Fibroblast of the conjunctiva (primary cell): ENCODE data around the gene ZNF613.
"Not testable (repeated sequence)": the region's sequence is repeated elsewhere in the genome, so short reads cannot be mapped to it uniquely, and the experiment has no call there.

Experiments
- DNase-seq: peaks from one replicate; pipeline ENCODE4 v3.0.0-alpha.2; 2010; ENCODE audit warnings: low read depth

The ZNF613 gene

DNA sequence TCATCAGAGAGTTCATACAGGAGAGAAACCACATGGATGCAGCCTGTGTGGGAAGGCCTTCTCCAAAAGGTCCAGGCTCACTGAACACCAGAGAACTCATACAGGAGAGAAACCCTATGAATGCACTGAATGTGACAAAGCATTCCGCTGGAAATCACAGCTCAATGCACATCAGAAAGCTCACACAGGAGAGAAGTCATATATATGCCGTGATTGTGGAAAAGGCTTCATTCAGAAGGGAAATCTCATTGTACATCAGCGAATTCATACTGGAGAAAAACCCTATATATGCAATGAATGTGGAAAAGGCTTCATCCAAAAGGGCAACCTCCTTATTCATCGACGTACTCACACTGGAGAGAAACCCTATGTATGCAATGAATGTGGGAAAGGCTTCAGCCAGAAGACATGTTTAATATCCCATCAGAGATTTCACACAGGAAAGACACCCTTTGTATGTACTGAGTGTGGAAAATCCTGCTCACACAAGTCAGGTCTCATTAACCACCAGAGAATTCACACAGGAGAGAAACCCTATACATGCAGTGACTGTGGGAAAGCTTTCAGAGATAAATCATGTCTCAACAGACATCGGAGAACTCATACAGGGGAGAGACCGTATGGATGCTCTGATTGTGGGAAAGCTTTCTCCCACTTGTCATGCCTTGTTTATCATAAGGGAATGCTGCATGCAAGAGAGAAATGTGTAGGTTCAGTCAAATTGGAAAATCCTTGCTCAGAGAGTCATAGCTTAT lies 17.7 kb downstream of the ZNF613 start:
- no peak for DNase-seq

DNA sequence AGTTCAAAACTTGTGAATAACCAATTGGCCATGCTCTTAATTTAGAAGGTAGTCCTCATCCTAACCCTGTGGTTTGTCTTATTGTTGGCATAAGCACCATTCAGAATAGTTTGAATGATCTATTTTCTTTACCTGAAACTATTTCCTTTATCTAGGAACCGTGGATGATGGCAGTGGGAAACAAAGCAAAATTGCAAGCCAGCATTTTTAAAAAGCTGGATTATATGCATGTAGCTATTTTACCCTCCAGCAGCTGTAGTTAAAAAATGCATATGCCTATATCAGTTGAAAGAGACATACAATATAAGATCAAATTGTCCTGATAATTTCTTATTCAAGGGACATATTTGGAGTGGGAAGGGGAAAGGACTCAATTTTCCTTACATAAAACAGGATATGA lies 19.3 kb downstream of the ZNF613 start:
- no peak for DNase-seq

DNA sequence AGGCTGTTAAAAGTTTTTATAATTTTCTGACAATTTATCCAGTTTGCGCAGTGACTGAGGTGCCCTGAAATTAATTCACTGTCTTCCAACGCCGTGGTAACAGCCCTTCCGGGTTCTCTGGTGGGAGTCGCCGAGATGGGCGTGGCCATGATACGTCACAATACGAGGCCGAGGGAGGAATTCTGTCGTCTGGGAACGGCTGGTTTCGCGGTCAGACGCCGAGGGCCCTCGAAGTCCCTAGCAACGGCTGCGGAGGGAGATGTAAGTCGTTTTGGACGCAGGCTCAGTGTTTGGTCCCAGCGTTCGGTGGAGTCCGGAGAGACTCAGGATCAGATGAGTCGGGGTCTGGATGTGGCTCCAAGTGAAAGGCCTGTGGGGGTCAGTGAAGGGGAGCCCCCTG lies 21.7 kb downstream of the ZNF613 start:
- peak; percentile 21 for DNase-seq

DNA sequence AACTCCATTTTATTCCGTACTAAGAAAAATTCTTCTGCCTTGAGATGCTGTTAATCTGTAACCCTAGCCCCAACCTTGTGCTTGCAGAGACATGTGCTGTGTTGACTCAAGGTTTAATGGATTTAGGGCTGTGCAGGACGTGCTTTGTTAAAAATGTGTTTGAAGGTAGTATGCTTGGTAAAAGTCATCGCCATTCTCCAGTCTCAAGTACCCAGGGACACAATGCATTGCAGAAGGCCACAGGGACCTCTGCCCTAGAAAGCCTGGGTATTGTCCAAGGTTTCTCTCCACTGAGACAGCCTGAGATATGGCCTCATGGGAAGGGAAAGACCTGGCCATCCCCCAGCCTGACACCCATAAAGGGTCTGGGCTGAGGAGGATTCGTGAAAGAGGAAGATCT lies 30.6 kb downstream of the ZNF613 start:
- DNase-seq = not testable (repeated sequence)

DNA sequence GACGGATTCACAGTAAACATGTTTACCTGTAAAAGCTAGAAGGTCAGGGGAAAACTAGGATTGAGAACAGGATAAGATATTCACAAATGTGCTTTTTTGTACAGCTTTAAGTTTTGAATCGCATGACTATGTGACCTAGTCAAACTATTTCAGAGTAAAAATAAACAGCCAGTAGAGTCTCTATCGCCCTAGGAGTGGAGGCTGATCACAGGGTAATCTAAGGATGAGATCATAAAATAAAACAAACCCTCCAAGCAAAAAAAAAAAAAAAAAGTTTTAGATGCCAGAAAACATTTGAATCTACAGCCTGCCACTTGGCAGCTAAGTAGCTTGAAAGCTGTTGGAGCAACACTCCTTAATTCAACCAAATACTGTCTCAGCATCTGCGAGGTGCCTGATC lies 32.5 kb downstream of the ZNF613 start:
- no peak for DNase-seq

DNA sequence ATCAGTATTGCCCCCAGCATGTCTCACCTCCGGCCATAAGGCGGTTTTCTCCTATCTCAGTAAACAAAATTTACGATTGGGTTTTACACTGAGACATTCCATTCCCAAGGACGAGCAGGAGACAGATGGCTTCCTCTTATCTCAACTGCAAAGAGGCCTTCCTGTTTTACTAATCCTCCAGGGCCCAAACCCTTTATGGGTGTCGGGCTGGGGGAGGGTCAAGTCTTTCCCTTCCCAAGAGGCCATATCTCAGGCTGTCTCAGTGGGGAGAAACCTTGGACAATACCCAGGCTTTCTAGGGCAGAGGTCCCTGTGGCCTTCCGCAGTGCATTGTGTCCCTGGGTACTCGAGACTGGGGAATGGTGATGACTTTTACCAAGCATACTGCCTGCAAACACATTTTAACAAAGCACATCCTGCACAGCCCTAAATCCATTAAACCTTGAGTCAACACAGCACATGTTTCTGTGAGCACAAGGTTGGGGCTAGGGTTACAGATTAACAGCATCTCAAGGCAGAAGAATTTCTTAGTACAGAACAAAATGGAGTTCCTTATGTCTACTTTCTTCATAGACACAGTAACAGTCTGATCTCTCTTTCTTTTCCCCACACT lies 33.5 kb downstream of the ZNF613 start:
- not testable (repeated sequence) for DNase-seq

DNA sequence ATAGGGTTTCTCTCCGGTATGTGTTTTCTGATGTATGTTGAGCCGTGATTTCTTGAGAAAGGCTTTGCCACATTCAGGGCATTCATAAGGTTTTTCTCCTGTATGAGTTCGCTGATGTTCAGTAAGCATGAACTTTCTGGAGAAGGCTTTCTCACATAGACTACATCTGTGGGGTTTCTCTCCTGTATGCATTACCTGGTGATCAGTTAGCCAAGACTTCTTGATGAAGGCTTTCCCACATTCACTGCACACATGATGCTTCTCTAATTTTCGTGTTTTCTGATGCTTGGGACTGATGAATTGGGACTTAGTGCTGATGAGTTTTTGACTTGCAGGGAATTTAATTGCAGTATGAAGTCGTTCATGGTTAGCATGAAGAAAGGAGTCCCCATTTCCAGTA lies 38.3 kb downstream of the ZNF613 start:
- no peak for DNase-seq

DNA sequence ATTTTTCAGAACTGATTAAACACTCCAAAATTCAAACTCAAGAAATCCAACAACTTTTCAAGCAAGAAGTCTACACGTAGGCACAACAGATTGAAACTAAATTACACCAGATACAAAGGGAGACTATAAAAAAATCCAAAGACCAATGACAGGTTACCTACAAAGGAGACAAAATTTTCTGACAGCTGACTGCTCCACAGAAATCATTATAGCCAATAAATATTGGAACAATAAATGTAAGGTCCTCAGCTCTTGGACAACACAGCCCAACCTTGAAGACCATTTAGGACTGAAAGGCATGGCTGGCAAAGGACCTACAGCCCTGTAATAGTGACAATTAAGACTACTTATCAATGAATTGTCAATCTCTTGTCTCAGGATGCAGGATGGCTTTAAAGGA lies 43.4 kb downstream of the ZNF613 start:
- DNase-seq = no peak

DNA sequence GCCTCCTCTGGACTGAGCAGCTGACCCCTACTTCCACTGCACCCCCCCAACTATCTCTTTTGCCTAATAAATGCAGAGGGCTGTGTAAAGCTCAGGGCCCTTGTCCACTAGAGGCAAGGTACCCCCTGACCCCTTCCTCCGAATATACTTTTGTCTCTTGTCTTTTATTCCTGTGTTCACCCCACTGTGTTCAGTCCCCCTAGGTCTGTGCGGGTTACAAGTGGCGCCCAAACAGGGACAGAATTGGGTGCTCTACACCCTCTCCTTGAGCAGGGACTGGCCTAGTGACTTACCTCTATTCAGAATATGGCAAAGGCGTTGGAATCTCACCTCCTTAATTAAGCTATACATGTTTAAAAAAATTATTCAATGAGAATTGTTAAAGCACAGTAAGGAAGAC lies 44.4 kb downstream of the ZNF613 start:
- DNase-seq = no peak

DNA sequence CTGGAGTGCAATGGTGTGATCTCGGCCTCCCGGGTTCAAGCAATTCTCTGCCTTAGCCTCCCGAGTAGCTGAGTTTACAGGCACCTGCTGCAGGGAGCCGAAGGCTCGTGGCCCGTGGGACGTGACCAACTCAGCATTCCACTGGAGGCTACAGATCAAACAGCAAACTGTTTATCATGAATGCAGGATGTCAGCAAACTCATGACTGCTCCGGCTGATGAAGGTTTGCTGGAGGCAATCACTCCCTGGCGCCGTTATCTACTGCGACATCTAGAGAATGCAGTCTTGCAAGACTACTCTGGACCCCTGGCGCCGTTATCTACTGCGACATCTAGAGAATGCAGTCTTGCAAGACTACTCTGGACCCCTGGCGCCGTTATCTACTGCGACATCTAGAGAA lies 48.5 kb downstream of the ZNF613 start:
- not testable (repeated sequence) for DNase-seq

DNA sequence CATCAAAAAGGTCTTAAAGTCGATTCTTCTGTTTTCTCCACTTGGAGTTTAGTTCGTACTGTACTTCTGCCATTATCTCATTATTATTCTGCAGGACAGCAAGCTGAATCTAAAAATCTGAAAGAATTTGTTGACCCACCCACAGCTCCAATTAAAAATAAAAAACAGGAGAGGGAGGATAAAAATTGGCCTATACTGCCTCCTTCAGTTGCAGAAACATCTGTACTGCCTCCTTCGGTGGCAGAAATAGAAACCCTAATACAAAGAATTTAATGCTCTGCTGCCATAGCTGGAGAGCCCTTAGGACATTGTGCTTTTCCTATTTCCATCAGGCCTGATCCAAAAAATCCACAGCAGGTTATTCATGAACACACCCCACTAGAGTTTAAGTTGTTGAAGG lies 49.6 kb downstream of the ZNF613 start:
- DNase-seq = no peak

DNA sequence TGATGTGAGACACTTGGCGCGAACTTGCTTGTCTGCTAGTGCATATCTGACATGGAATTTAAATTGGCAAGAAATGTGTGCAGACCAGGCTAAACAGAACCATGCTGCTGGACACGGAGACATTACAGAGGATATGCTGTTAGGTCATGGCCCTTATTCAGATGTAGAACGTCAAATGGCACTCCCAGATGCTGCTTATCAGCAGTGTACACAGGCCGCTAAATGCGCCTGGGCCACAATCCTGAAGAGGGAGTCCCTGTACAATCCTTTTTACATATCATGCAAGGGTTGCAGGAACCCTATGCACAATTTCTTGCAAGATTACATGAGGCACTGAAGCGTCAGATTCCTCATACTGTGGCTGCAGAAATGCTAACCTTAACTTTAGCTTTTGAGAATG lies 50.1 kb downstream of the ZNF613 start:
- no peak for DNase-seq

DNA sequence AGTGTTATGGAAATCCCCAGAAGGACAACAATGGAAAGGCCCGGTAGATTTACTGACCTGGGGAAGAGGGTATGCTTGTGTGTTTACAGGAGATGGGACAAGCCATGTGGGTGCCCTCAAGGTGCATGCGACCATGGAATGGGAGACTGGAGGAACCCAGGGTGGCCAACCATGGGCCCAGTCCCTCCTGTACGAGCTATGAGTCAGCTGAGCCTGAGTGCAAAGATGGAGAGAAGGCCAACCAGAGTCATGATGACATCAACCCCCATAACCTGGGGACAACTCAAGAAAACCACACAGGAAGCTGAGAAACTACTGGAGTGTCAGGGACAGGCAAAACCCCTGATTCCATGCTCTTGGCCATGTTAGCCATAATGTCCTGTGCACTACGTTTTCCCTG lies 51.6 kb downstream of the ZNF613 start:
- no peak for DNase-seq

DNA sequence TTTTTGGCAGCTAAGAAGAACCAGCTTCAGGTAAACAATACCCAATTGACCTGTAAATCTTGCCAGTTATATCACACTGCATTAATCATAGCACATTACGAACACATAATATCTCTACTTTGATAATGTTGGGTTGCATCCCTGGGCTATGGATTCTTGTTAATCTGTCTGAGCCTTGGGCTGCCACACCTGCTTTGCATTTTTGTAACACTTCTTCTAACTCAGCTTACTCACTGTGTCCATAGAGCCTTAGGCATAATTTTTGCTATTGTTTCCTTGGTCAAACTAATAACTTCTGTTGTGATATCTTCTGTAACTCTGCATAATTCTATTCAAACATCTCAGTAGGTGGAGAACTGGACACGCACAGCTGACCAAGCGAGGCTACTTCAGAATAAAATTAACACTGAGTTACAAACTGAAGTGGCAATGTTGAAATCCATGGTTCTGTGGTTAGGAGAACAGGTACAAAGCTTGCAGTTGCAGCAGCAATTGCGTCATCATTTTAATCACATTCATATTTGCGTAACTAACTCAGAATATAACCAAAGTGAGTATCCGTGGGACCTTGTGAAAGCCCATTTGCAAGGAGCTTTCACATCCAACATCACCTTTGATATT lies 53.0 kb downstream of the ZNF613 start:
- no peak for DNase-seq

DNA sequence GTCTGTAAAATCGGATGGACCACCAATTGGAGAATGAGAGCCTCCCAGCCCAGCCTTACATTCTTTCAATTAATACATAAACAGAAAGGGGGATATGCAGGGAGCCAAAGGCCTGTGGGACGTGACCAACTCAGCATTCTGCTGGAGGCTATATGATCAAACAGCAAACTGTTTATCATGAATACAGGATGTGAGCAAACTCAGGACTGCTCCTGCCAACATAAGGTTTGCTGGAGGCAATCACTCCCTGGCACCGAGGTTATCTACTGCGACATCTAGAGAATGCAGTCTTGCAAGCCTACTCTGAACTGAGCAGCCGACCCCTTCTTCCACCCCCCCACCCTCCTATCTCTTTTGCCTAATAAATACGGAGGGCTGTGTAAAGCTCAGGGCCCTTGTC lies 53.7 kb downstream of the ZNF613 start:
- not testable (repeated sequence) for DNase-seq

DNA sequence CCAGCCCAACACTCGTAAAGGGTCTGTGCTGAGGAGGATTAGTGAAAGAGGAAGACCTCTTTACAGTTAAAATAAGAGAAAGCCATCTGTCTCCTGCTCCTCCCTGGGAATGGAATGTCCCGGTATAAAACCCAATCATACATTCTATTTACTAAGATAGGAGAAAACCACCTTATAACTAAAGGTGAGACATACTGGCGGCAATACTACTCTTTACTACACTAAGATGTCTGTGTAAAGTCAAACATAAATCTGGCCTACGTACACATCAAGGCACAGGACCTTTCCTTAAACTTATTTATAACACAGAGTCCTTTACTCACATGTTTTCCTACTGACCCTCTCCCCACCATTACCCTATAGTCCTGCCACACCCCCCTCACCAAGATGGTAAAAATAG lies 56.1 kb downstream of the ZNF613 start:
- no peak for DNase-seq

DNA sequence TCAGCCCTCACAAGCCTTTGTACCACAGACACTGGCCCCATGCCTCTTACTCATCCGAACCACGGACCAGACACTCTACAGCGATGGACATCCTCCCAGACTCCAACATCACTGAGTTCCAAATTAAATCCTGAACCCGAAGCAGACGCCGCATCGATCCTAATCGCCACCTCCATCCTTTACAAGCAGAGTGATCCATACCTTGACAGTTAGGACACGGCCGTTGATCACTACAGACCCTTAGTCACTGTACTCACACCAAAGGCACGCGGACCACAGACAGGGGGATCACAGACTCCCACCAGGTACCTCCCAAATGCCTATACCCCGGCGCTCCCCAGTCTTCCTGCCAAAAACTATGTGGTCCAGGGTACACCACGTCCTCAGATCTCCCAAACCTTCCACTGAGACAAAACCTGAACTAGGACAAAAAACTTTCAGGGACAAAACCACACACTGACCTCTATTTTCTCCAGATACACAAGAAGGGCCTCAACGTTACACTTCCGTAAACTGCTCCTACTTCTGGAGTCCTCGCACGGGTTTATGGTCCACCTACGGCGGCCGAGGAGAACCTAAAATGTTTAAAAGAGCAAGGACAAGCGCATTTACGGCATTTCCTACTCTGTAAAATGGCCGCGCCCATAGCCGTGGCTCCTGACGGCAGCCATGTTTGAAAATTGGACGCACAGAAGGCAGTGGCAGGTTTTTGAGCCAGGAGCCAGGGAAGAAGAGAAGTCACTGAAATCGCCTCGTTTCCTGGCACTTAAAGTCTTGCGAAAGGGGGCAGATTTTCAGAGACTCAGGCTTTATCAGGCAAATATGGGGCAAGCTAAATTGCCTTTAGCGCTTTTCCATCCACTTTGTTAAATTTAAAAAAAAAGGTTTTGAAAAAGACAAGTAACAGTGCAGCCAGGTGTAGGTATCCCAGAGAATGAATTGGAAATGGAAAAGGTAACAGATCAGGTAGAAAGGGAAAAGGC lies 59.3 kb downstream of the ZNF613 start, which contains the start of gene ZNF350:
Gene ZNF350 (minus strand): TSS at position 532 of the 983 bp plus-strand sequence. CDS start 12,480 bp downstream, outside the sequence.
- peak; percentile 87 for DNase-seq

DNA sequence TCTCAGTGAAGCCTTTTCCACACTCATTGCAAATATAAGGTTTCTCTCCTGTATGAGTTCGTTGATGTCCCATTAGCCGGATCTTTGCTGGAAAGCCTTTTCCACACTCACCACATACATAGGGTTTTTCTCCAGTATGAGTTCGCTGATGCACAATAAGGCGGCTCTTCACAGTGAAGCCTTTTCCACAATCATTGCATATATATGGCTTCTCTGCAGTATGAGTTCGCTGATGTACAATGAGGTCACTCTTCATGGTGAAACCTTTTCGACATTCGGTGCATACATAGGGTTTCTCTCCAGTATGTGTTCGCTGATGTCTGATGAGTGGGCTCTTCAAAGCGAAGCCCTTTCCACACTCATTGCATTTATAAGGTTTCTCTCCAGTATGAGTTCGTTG lies 66.2 kb downstream of the ZNF613 start:
- DNase-seq = no peak

DNA sequence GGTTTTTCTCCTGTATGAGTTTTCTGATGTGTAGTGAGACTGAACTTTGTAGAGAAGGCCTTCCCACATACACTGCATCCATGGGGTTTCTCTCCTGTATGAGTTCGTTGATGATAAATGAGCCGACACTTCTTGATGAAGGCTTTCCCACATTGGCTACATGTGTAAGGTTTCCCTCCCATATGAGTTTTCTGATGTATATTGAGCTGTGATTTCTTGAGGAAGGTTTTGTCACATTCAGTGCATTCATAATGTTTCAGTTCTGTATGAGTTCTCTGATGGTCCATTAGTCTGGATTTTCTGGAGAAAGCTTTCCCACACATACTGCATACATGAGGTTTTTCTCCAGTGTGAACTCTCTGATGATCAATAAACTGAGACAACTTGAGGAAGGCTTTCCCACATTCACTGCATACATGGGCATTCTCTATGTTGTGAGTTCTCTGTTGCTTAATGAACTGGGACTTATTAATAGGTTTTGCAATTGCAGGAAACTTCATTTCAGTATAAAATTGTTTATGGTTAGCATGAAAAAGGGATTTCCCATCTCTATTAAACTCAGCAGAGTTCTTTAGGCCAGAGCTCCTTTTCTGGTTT lies 66.9 kb downstream of the ZNF613 start:
- DNase-seq = no peak
